Measurements from ENCODE around the gene HPS3. TPM values are rescaled to one million over a fixed set of nuclear protein-coding genes. Genes with fewer than 3 reads are reported as not detected.
A peak's percentile ranks its signal among the peaks of the same experiment; 100 is the strongest.

The HPS3 gene
- total RNA-seq, 1 donor from 2014 or later: 28.6 TPM

GRCh38 chr3:149199474-149199873 is 70.0 kb downstream of the HPS3 start:
- no peak for DNase-seq (ENCODE audit: low spot score in 2 of 2, unreplicated experiment in 2 of 2)
- peak overlapping the region; percentile 94 for H3K27ac Mint-ChIP-seq
- peaks cover 47% of the 10 kb centered on the region for H3K4me1 Mint-ChIP-seq
- no peak overlapping the region for H3K4me3 Mint-ChIP-seq
- no peak for TF ChIP-seq CTCF (IDR thresholded peaks at IDR 0.05; ENCODE audit: unreplicated experiment)
- H3K27me3 Mint-ChIP-seq (ENCODE audit: low read depth): no peaks in the 10 kb centered on the region
- no peaks in the 10 kb centered on the region for H3K9me3 Mint-ChIP-seq
- peaks cover 5% of the 10 kb centered on the region for H3K36me3 Mint-ChIP-seq

GRCh38 chr3:149203758-149204157 is 74.3 kb downstream of the HPS3 start:
- Mint-ChIP-seq H3K4me1 (peaks cover 53% of the 10 kb centered on the region), H3K4me3 (no peak overlapping the region), H3K27ac (peak overlapping the region; percentile 0), H3K36me3 (no peaks in the 10 kb centered on the region), H3K9me3 (no peaks in the 10 kb centered on the region), H3K27me3 (ENCODE audit: low read depth) (no peaks in the 10 kb centered on the region)
- DNase-seq (ENCODE audit: low spot score in 2 of 2, unreplicated experiment in 2 of 2): no peak
- TF ChIP-seq CTCF (IDR thresholded peaks at IDR 0.05; ENCODE audit: unreplicated experiment): no peak

- no peak for TF ChIP-seq CTCF (IDR thresholded peaks at IDR 0.05; ENCODE audit: unreplicated experiment)
- Mint-ChIP-seq H3K4me3 (peak overlapping the region; percentile 15), H3K4me1 (peaks cover 59% of the 10 kb centered on the region), H3K27me3 (ENCODE audit: low read depth) (no peaks in the 10 kb centered on the region), H3K36me3 (no peaks in the 10 kb centered on the region), H3K9me3 (no peaks in the 10 kb centered on the region), H3K27ac (peak overlapping the region; percentile 7)
- no peak for DNase-seq (ENCODE audit: low spot score in 2 of 2, unreplicated experiment in 2 of 2)
Measured at GRCh38 chr3:149204390-149204991, 75.1 kb downstream of the HPS3 start.

- peaks cover 4% of the 10 kb centered on the region for H3K9me3 Mint-ChIP-seq
- H3K36me3 Mint-ChIP-seq: no peaks in the 10 kb centered on the region
- H3K4me1 Mint-ChIP-seq: peaks cover 54% of the 10 kb centered on the region
- no peaks in the 10 kb centered on the region for H3K27me3 Mint-ChIP-seq (ENCODE audit: low read depth)
- H3K4me3 Mint-ChIP-seq: no peak overlapping the region
- DNase-seq (ENCODE audit: low spot score in 2 of 2, unreplicated experiment in 2 of 2): no peak
- no peak for TF ChIP-seq CTCF (IDR thresholded peaks at IDR 0.05; ENCODE audit: unreplicated experiment)
- peak overlapping the region; percentile 70 for H3K27ac Mint-ChIP-seq
Measured at GRCh38 chr3:149207475-149207874, 78.0 kb downstream of the HPS3 start.

- DNase-seq (ENCODE audit: low spot score in 2 of 2, unreplicated experiment in 2 of 2): no peak
- H3K27me3 Mint-ChIP-seq (ENCODE audit: low read depth): no peaks in the 10 kb centered on the region
- no peaks in the 10 kb centered on the region for H3K36me3 Mint-ChIP-seq
- peaks cover 4% of the 10 kb centered on the region for H3K9me3 Mint-ChIP-seq
- no peak overlapping the region for H3K4me3 Mint-ChIP-seq
- H3K4me1 Mint-ChIP-seq: peaks cover 54% of the 10 kb centered on the region
- TF ChIP-seq CTCF (IDR thresholded peaks at IDR 0.05; ENCODE audit: unreplicated experiment): no peak
- peak overlapping the region; percentile 88 for H3K27ac Mint-ChIP-seq
Measured at GRCh38 chr3:149209431-149209830, 80.0 kb downstream of the HPS3 start.

GRCh38 chr3:149212386-149212785 is 82.9 kb downstream of the HPS3 start:
- Mint-ChIP-seq H3K36me3 (no peaks in the 10 kb centered on the region), H3K27ac (peak overlapping the region; percentile 39), H3K4me3 (no peak overlapping the region), H3K4me1 (peaks cover 53% of the 10 kb centered on the region), H3K27me3 (ENCODE audit: low read depth) (no peaks in the 10 kb centered on the region), H3K9me3 (peaks cover 4% of the 10 kb centered on the region)
- no peak for TF ChIP-seq CTCF (IDR thresholded peaks at IDR 0.05; ENCODE audit: unreplicated experiment)
- no peak for DNase-seq (ENCODE audit: low spot score in 2 of 2, unreplicated experiment in 2 of 2)
